T47D (cell line): ENCODE data around the gene UBE2F.
"Not testable (repeated sequence)": the region's sequence is repeated elsewhere in the genome, so short reads cannot be mapped to it uniquely, and the experiment has no call there.

Experiments
- DNase-seq, 2 experiments: peaks; one replicate each; pipeline versions ENCODE4 v3.0.0 to v3.0.0-alpha.2; 2011 to 2012; ENCODE audit warnings: low read depth in 1 of 2, low spot score in 1 of 2
- JUND ChIP-seq: IDR thresholded peaks from 2 replicates; pipeline ENCODE4 v1.6.1; 2012; ENCODE audit warnings: low read depth
- in situ Hi-C: cut with HindIII; loops from 2 replicates; pipeline ENCODE4 v1.10.0; 2016; ENCODE audit warnings: low sequenced_read_pairs, low pct_unique_long_range_greater_than_20kb

Gene UBE2F

GRCh38 chr2:237972936-237973335, 6.1 kb downstream of the UBE2F start:
- no peak for DNase-seq
- in situ Hi-C loops: no loop called here
- no peak for TF ChIP-seq JUND

GRCh38 chr2:237977380-237977779, 10.6 kb downstream of the UBE2F start:
- in situ Hi-C loops: no loop called here
- no peak for TF ChIP-seq JUND
- DNase-seq: no peak

DNA sequence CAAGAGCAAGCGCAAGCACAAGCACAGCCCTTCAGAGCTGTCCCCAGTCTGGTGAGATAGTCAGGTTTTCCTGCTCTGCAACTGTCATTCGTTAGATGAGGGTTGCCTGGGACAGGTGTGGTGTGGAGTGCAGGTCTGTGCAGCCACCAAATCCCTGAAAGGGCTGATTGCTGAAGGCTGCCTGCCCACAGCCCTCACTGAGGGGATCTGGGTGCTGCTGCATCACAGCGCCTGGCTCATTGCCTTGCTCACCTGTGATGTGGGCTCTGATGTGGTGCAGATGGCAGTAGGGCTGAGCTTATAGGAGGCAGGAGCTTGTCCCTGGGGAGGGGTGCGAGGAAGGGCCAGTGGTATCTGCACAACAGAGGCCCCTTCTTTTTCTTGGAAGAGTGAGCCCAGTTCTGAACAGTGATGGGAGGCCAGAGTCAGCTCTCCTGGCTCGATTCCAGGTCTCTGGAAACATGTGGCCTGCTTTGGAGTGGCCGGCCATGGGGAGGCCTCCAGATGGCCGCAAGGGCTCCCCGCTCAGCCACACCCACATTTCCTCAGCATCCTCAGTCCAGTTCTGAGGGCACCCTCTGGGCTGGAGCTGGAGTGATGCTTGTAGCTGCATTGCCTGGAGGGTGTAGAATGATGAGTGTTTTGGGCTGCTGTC, 11.4 kb downstream of the UBE2F start:
- in situ Hi-C loops: no loop called here
- no peak for TF ChIP-seq JUND
- no peak for DNase-seq

DNA sequence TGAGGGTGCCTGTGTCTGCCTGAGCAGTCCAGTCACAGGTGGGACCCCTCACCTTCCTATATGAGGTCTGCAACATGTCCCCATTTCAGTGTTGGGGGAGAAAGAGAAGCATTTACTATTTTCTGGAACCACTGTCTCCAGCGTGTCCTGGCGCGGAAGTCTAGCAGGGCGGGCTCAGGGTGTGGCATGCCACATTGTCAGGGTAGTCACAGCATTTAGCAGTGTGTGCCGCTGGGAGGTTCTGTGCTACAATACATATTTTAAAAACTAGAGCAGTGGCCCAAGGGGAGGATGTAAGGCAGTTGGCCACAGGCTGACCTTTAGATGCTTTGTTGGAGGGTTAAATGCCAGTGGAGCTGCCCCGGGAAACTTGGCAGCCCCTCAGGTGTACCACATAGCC, 12.5 kb downstream of the UBE2F start:
- TF ChIP-seq JUND: no peak
- no peak for DNase-seq
- in situ Hi-C loops: no loop called here

DNA sequence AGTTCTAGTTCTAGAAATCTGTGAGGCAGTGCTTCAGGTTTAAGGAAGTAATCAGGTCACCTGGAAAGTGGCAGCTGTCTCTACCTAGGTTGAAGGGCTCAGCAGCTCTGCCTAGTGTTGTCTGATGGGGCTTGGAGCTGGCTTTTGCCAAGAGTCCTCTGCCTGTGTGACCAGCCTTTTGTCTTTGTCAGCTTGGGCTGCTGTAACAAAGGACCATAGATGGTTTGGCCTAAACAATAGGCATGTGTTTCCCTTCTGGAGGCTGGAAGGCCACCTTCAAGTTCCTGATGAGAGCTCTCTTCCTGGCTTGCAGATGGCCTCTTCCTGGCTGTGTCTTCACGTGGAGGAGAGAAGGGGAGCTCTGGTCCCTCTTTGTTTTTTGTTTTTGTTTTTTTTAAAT, 13.3 kb downstream of the UBE2F start:
- no peak for DNase-seq
- in situ Hi-C loops: no loop called here
- TF ChIP-seq JUND: no peak

DNA sequence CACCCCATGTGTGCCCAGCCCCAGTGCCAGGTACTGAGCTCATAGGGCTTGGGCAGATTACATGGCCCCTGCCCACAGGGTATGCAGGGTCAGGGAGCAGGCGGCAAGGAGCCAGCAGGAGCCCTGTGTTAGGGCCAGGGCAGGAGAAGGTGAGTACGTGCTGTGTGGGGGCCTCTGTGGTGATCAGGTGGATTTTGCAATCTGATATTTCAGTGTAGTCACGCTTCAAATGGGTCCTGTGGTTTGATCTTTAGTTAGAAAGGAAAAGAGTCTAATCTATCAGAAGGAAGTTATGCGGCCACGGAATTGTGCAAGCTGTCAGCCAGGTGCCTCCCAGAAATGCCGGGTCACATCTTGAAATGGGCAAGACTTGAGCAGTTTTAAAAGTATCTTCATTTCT, 13.9 kb downstream of the UBE2F start:
- no peak for TF ChIP-seq JUND
- no peak for DNase-seq

GRCh38 chr2:237981621-237982020, 14.8 kb downstream of the UBE2F start:
- DNase-seq, in situ Hi-C loops: not testable (repeated sequence)

More for the DNA sequence above, 13.9 kb downstream of the UBE2F start:
- in situ Hi-C loops: no loop called here

DNA sequence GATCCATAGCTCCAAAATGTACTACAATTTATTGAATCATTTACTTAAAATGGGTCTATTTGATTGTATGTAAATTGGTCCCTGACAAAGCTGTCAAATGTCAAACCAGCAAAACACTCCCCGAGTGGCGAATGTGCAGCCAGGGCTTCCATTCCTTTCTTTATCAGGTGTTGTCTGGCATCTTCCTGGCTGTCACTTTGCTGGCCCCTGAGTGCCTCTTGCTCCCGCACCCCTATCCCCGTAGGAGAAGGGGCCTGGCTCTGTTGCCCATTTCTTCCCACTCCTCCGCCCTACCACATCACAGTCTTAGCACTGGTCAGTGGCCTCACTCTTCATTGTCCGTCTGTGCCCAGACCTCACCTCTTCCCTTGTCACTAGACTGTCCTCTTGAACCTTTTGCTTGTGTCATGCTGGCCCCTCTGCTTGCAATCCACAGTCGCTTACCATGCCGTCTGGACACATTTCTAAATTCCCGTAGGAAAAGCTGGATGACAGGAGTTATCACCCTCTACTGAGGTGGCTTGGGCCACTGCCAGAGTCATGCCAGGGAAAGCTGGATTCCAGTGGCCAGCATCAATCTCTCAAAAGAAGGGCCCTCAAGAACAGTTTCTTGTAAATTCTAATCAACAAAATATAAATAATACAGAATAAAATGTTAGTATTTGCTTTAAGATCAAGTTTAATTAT, 15.4 kb downstream of the UBE2F start:
- TF ChIP-seq JUND: no peak
- in situ Hi-C loops: no loop called here

GRCh38 chr2:237983922-237984321, 17.1 kb downstream of the UBE2F start:
- in situ Hi-C loops: no loop called here
- TF ChIP-seq JUND: no peak
- DNase-seq: no peak

More for the DNA sequence above, 15.4 kb downstream of the UBE2F start:
- no peak for DNase-seq

DNA sequence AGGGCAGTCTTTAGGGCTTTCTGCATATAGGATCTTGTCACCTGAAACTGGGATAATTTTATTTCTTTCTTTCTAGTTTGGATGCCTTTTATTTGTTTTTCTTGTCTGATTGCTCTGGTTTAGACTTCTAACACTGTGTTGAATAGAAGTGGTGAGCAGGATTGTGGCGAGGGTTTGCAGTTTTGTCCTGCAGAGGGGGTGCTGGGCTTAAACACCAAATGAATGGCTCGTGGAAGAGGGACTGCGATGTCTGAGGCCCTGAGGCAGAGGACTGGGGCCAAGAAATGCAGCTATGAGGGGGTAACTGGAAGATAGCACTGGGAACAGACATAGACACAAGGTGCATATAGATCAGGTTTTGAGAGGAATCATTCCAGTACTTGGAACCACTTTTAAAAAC, 20.5 kb downstream of the UBE2F start:
- no peak for TF ChIP-seq JUND

DNA sequence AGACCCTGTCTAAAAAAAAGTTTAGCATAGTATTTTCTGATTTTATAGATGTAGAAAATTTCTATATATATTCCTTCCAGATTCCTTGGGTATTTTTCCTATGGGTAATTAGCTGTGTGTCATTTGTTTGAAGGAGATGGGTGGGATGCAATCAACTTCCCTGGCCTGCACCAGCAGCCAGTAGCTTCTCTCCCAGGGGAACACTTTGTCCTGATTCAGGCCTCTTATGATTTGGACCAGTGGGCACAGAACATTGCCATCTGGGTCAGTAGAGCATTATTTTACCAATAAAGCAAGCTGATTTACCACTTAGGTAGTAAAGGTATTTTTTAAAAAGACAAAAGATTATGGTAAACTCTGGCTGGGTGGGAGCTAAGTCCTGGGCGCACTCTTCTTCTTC, 26.9 kb downstream of the UBE2F start:
- in situ Hi-C loops: no loop called here
- TF ChIP-seq JUND: no peak
- no peak for DNase-seq

More for the DNA sequence above, 20.5 kb downstream of the UBE2F start:
- in situ Hi-C loops: no loop called here
- DNase-seq: no peak

GRCh38 chr2:237995036-237995435, 28.2 kb downstream of the UBE2F start:
- no peak for DNase-seq
- no peak for TF ChIP-seq JUND
- in situ Hi-C loops: no loop called here

DNA sequence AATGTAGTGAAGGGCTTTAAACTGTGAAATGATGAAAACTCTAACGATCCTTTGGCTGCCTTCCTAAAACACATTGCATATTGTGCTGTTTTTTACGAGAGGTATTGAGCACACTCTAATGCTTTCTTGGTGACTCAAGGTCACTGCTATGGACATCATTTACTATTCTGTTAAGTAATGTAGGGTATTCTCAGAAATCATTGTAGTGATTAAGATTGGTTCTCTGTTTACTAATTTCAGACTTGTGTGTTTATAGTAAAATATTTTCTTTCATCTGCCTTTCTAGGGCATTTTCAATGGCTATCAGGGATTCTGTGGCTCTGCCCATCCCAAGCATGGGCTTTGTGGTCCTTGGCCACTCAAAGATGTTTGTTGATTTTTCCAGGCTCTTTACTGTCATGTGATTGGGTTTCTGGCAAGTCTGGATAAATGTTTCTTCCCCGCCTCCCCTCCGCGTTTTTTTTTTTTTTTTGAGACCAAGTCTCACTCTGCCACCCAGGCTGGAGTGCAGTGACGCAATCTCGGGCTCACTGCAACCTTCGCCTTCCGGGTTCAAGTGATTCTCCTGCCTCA, 29.3 kb downstream of the UBE2F start:
- in situ Hi-C loops: no loop called here
- no peak for TF ChIP-seq JUND

More for the DNA sequence above, 29.3 kb downstream of the UBE2F start:
- no peak for DNase-seq
